HG02970 (cell line): Measurements from ENCODE around the gene RYR2.
A peak's percentile ranks its signal among the peaks of the same experiment; 100 is the strongest.

ENCODE experiments used
- ATAC-seq: cut with Tn5 transposase; IDR thresholded peaks from one replicate; pipeline ENCODE4 v1.9.1; 2021; ENCODE audit warnings: mild to moderate bottlenecking, moderate library complexity, moderate number of reproducible peaks; ENCODE audit not compliant: unreplicated experiment, low FRiP score

The RYR2 gene

GRCh38 chr1:237751090-237751489 lies 709.1 kb downstream of the RYR2 start:
- no peak for ATAC-seq

- no peak for ATAC-seq
These were observed 712.6 kb downstream of the RYR2 start for GRCh38 chr1:237754627-237755026.

GRCh38 chr1:237756304-237756967 lies 714.5 kb downstream of the RYR2 start:
- ATAC-seq: no peak

GRCh38 chr1:237759377-237759776 lies 717.4 kb downstream of the RYR2 start:
- ATAC-seq: no peak

GRCh38 chr1:237760951-237761350 lies 719.0 kb downstream of the RYR2 start:
- no peak for ATAC-seq

- no peak for ATAC-seq
These were observed 721.2 kb downstream of the RYR2 start for GRCh38 chr1:237763137-237763536.

- ATAC-seq: no peak
These were observed 721.8 kb downstream of the RYR2 start for GRCh38 chr1:237763751-237764150.

- no peak for ATAC-seq
These were observed 727.9 kb downstream of the RYR2 start for GRCh38 chr1:237769916-237770315.

GRCh38 chr1:237772009-237772408 lies 730.0 kb downstream of the RYR2 start:
- ATAC-seq: no peak

- ATAC-seq: no peak
These were observed 732.3 kb downstream of the RYR2 start for GRCh38 chr1:237774246-237774645.

GRCh38 chr1:237779356-237779755 lies 737.4 kb downstream of the RYR2 start:
- ATAC-seq: no peak

GRCh38 chr1:237786066-237786719 lies 744.2 kb downstream of the RYR2 start:
- no peak for ATAC-seq

- no peak for ATAC-seq
These were observed 746.1 kb downstream of the RYR2 start for GRCh38 chr1:237788069-237788468.

GRCh38 chr1:237789619-237790018 lies 747.6 kb downstream of the RYR2 start:
- no peak for ATAC-seq

GRCh38 chr1:237791592-237791991 lies 749.6 kb downstream of the RYR2 start:
- no peak for ATAC-seq

- no peak for ATAC-seq
These were observed 750.2 kb downstream of the RYR2 start for GRCh38 chr1:237792149-237792548.

GRCh38 chr1:237792726-237793125 lies 750.7 kb downstream of the RYR2 start:
- ATAC-seq: no peak

GRCh38 chr1:237794071-237794470 lies 752.1 kb downstream of the RYR2 start:
- no peak for ATAC-seq

GRCh38 chr1:237795558-237795957 lies 753.6 kb downstream of the RYR2 start:
- no peak for ATAC-seq

- peak; percentile 78 for ATAC-seq
These were observed 757.9 kb downstream of the RYR2 start for GRCh38 chr1:237799762-237800474.

- no peak for ATAC-seq
These were observed 762.5 kb downstream of the RYR2 start for GRCh38 chr1:237804516-237804915.

GRCh38 chr1:237809099-237809498 lies 767.1 kb downstream of the RYR2 start:
- no peak for ATAC-seq
